Large intestine (tissue), 3 donors: ENCODE data around the gene RPTOR. TPM values are rescaled to one million over a fixed set of nuclear protein-coding genes. Genes with fewer than 3 reads are reported as not detected.
"Not testable (repeated sequence)": the region's sequence is repeated elsewhere in the genome, so short reads cannot be mapped to it uniquely, and the experiment has no call there.

Experiments
- DNase-seq, 2 donors: peaks; one replicate each; pipeline versions ENCODE4 v3.0.0 to v3.0.0-alpha.2; 2013
- H3K27ac ChIP-seq: one replicate; pipeline ENCODE4 v1.5.1; 2013; ENCODE audit warnings: low read length
- H3K27me3 ChIP-seq: 2 replicates; pipeline ENCODE4 v1.6.1; 2013; ENCODE audit warnings: low read length; ENCODE audit not compliant: control insufficient read depth, insufficient read depth
- H3K36me3 ChIP-seq: 2 replicates; pipeline ENCODE4 v1.6.1; 2013; ENCODE audit warnings: low read length; ENCODE audit not compliant: control insufficient read depth, insufficient read depth
- H3K4me1 ChIP-seq: one replicate; pipeline ENCODE4 v1.6.1; 2013; ENCODE audit warnings: low read length; ENCODE audit not compliant: control insufficient read depth, insufficient read depth
- H3K4me3 ChIP-seq: one replicate; pipeline ENCODE4 v1.5.1; 2013; ENCODE audit warnings: low read length
- H3K9me3 ChIP-seq: one replicate; pipeline ENCODE4 v1.6.1; 2013; ENCODE audit warnings: mild to moderate bottlenecking, low read depth, low read length, moderate library complexity; ENCODE audit not compliant: control insufficient read depth
- WGBS: methylation state at CpG from one replicate; pipeline ENCODE4 v1.1.5; 2013; ENCODE audit warnings: low lambda C conversion rate; ENCODE audit not compliant: insufficient coverage; 5-methylcytosine and 5-hydroxymethylcytosine counted together
- polyA plus RNA-seq: library from polyadenylated mRNA; unstranded; fragments of 120-200 nt; gene quantifications from one replicate; pipeline ENCODE4 v1.2.1, GENCODE V29; 2013

RPTOR gene
- polyA plus RNA-seq, 1 donor: 16.8 TPM

- Histone ChIP-seq H3K4me1 (no peaks in the 10 kb centered on the region), H3K27me3 (no peaks in the 10 kb centered on the region), H3K4me3 (no peak overlapping the region), H3K36me3 (no peaks in the 10 kb centered on the region), H3K9me3 (peaks cover 5% of the 10 kb centered on the region), H3K27ac (no peak overlapping the region)
- WGBS: 100% methylated on average over 1 of the region's 4 CpGs
- DNase-seq: no peak
Observed at GRCh38 chr17:80574496-80574895, 29.9 kb downstream of the RPTOR start.

- no peaks in the 10 kb centered on the region for H3K36me3 ChIP-seq
- no peaks in the 10 kb centered on the region for H3K27me3 ChIP-seq
- no peaks in the 10 kb centered on the region for H3K4me1 ChIP-seq
- no peak overlapping the region for H3K4me3 ChIP-seq
- peak; percentile 71 to 82 for DNase-seq
- H3K9me3 ChIP-seq: peaks cover 5% of the 10 kb centered on the region
- 51% methylated on average over 3 of the region's 17 CpGs for WGBS
- H3K27ac ChIP-seq: no peak overlapping the region
Observed at GRCh38 chr17:80575057-80575875, 30.6 kb downstream of the RPTOR start.

- Histone ChIP-seq H3K4me1 (no peaks in the 10 kb centered on the region), H3K27ac (no peak overlapping the region), H3K4me3 (no peak overlapping the region), H3K27me3 (no peaks in the 10 kb centered on the region), H3K36me3 (peaks cover 2% of the 10 kb centered on the region), H3K9me3 (peaks cover 2% of the 10 kb centered on the region)
- no peak for DNase-seq
- WGBS: no CpG with 5 or more reads among the region's 14 CpGs
Observed at GRCh38 chr17:80577876-80578570, 33.4 kb downstream of the RPTOR start.

- not testable (repeated sequence) for H3K27me3 ChIP-seq, H3K36me3 ChIP-seq, H3K9me3 ChIP-seq, H3K4me3 ChIP-seq, DNase-seq, H3K4me1 ChIP-seq, H3K27ac ChIP-seq
- WGBS: 100% methylated on average over 1 of the region's 15 CpGs
Observed at GRCh38 chr17:80578668-80579388, 34.2 kb downstream of the RPTOR start.

GRCh38 chr17:80582165-80582564, 37.5 kb downstream of the RPTOR start:
- H3K27ac ChIP-seq: no peak overlapping the region
- H3K27me3 ChIP-seq: no peaks in the 10 kb centered on the region
- peaks cover 2% of the 10 kb centered on the region for H3K36me3 ChIP-seq
- no peaks in the 10 kb centered on the region for H3K4me1 ChIP-seq
- no peak overlapping the region for H3K4me3 ChIP-seq
- peaks cover 3% of the 10 kb centered on the region for H3K9me3 ChIP-seq
- no peak for DNase-seq
- no CpG with 5 or more reads among the region's 6 CpGs for WGBS

- 96% methylated on average over 5 of the region's 10 CpGs for WGBS
- H3K27me3 ChIP-seq: no peaks in the 10 kb centered on the region
- H3K27ac ChIP-seq: no peak overlapping the region
- H3K36me3 ChIP-seq: peaks cover 2% of the 10 kb centered on the region
- H3K4me3 ChIP-seq: no peak overlapping the region
- H3K4me1 ChIP-seq: peaks cover 3% of the 10 kb centered on the region
- peaks cover 3% of the 10 kb centered on the region for H3K9me3 ChIP-seq
- no peak for DNase-seq
Observed at GRCh38 chr17:80584176-80584905, 39.7 kb downstream of the RPTOR start.

GRCh38 chr17:80585890-80586845, 41.5 kb downstream of the RPTOR start:
- peaks cover 2% of the 10 kb centered on the region for H3K36me3 ChIP-seq
- WGBS: 83% methylated on average over 2 of the region's 24 CpGs
- no peak overlapping the region for H3K27ac ChIP-seq
- H3K9me3 ChIP-seq: peaks cover 3% of the 10 kb centered on the region
- no peak overlapping the region for H3K4me3 ChIP-seq
- no peaks in the 10 kb centered on the region for H3K27me3 ChIP-seq
- no peak for DNase-seq
- H3K4me1 ChIP-seq: peaks cover 3% of the 10 kb centered on the region

GRCh38 chr17:80586846-80587228, 42.2 kb downstream of the RPTOR start:
- Histone ChIP-seq H3K27me3 (no peaks in the 10 kb centered on the region), H3K4me3 (no peak overlapping the region), H3K4me1 (peaks cover 3% of the 10 kb centered on the region), H3K27ac (no peak overlapping the region), H3K36me3 (peaks cover 2% of the 10 kb centered on the region), H3K9me3 (peaks cover 3% of the 10 kb centered on the region)
- DNase-seq: no peak
- WGBS: 80% methylated on average over 1 of the region's 25 CpGs

GRCh38 chr17:80588702-80589383, 44.2 kb downstream of the RPTOR start:
- Histone ChIP-seq H3K4me1 (peaks cover 3% of the 10 kb centered on the region), H3K9me3 (peaks cover 3% of the 10 kb centered on the region), H3K27ac (no peak overlapping the region), H3K27me3 (no peaks in the 10 kb centered on the region), H3K36me3 (no peaks in the 10 kb centered on the region), H3K4me3 (no peak overlapping the region)
- no peak for DNase-seq
- WGBS: 90% methylated on average over 2 of the region's 9 CpGs
